Neural progenitor cell (in vitro differentiated cells): ENCODE results near the gene MEIS2. TPM values are rescaled to one million over a fixed set of nuclear protein-coding genes. Genes with fewer than 3 reads are reported as not detected.

Source experiments
- DNase-seq: peaks from one replicate; pipeline ENCODE4 v3.0.0-alpha.2; 2016; ENCODE audit warnings: low spot score
- H2AFZ ChIP-seq: fragments of 200-600 bp; sonication (generic); replicated peaks from 2 replicates; pipeline ENCODE4 v1.6.1; 2016; ENCODE audit warnings: antibody characterized with exemption
- H3F3A ChIP-seq: fragments of 200-600 bp; sonication (generic); 2 replicates; pipeline ENCODE4 v1.6.1; 2016; ENCODE audit warnings: antibody characterized with exemption, low read depth
- H3K27ac ChIP-seq: fragments of 200-600 bp; sonication (generic); 2 replicates; pipeline ENCODE4 v1.5.1; 2016; ENCODE audit warnings: mild to moderate bottlenecking
- H3K27me3 ChIP-seq: fragments of 200-600 bp; sonication (generic); 2 replicates; pipeline ENCODE4 v1.6.1; 2016; ENCODE audit warnings: mild to moderate bottlenecking, moderate library complexity
- H3K36me3 ChIP-seq: fragments of 200-600 bp; sonication (generic); 2 replicates; pipeline ENCODE4 v1.5.1; 2016
- H3K4me1 ChIP-seq: fragments of 200-600 bp; sonication (generic); 2 replicates; pipeline ENCODE4 v1.6.1; 2016; ENCODE audit warnings: mixed run types
- H3K4me2 ChIP-seq: fragments of 200-600 bp; sonication (generic); 2 replicates; pipeline ENCODE4 v1.6.1; 2016
- H3K4me3 ChIP-seq: fragments of 200-600 bp; sonication (generic); 2 replicates; pipeline ENCODE4 v1.5.1; 2016
- H3K79me2 ChIP-seq: fragments of 200-600 bp; sonication (generic); 2 replicates; pipeline ENCODE4 v1.6.1; 2016; ENCODE audit warnings: low read depth
- H3K9ac ChIP-seq: fragments of 200-600 bp; sonication (generic); 2 replicates; pipeline ENCODE4 v1.6.1; 2016
- H3K9me3 ChIP-seq: fragments of 200-600 bp; sonication (generic); 2 replicates; pipeline ENCODE4 v1.5.1; 2016; ENCODE audit warnings: low read depth
- H4K20me1 ChIP-seq: fragments of 200-600 bp; sonication (generic); 2 replicates; pipeline ENCODE4 v1.6.1; 2016; ENCODE audit warnings: low read depth
- H3K27ac Mint-ChIP-seq: 3 replicates; pipeline ENCODE4 v1.8.0; 2021; ENCODE audit warnings: mixed read lengths
- H3K27me3 Mint-ChIP-seq: 2 replicates; pipeline ENCODE4 v1.8.0; 2022; ENCODE audit warnings: low read depth, mild to moderate bottlenecking, inconsistent platforms, moderate library complexity, mixed read lengths; ENCODE audit not compliant: insufficient read depth
- H3K36me3 Mint-ChIP-seq: 3 replicates; pipeline ENCODE4 v1.8.0; 2021; ENCODE audit warnings: mixed read lengths
- H3K4me1 Mint-ChIP-seq: 3 replicates; pipeline ENCODE4 v1.8.0; 2021; ENCODE audit warnings: mixed read lengths
- H3K4me3 Mint-ChIP-seq: 3 replicates; pipeline ENCODE4 v1.8.0; 2021; ENCODE audit warnings: mild to moderate bottlenecking, moderate library complexity, mixed read lengths
- H3K9me3 Mint-ChIP-seq: 3 replicates; pipeline ENCODE4 v1.8.0; 2020; ENCODE audit warnings: mixed read lengths
- EZH2 ChIP-seq: fragments of 200-600 bp; sonication (generic); IDR thresholded peaks from 2 replicates; pipeline ENCODE4 v1.6.1; 2017; ENCODE audit warnings: antibody characterized with exemption, mild to moderate bottlenecking, moderate library complexity
- EZH2phosphoT487 ChIP-seq: fragments of 200-600 bp; sonication (generic); IDR thresholded peaks from 2 replicates; pipeline ENCODE4 v1.6.1; 2017; ENCODE audit warnings: antibody characterized with exemption
- total RNA-seq: library from RNA; depleted of rRNA; stranded (reverse); fragments of >200 nt; gene quantifications from 2 replicates; pipeline ENCODE4 v1.2.3, GENCODE V29; 2015; ENCODE audit warnings: low replicate concordance
- TF ChIP-seq, protein P1 (sequence below): fragments of 200-600 bp; sonication (generic); IDR thresholded peaks from 2 replicates; pipeline ENCODE4 v1.5.1; 2017; ENCODE audit warnings: antibody characterized with exemption, mild to moderate bottlenecking

The MEIS2 gene
- total RNA-seq, 1 donor from 2014 or later, result 18.3 TPM

DNA sequence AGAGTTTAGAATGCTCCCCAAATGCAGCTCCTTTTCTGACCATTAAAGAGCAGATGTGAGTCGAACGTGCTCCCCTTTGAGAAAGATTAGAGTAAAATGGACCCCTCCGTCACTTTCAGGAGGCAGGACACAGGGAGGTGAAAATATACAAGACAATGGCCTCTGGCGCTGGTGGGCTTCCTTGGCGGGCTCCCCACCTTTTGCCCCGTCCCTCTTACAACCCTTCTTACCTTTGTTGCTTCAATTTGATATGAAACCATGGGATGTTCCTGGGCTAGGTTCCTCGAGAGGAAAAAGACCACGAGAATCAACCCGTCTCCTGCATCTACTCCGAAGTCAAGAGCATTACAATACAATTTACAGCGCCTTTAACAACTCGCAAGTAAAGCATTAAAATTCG lies 214.2 kb downstream of the MEIS2 start:
- no peak overlapping the region for H3K4me3 Mint-ChIP-seq

GRCh38 chr15:36885771-36886170 lies 214.6 kb downstream of the MEIS2 start:
- no peaks in the 10 kb centered on the region for H3K36me3 ChIP-seq
- H3K9ac ChIP-seq, result no peak overlapping the region
- Mint-ChIP-seq H3K4me1 (peaks cover 31% of the 10 kb centered on the region), H3K4me3 (no peak overlapping the region), H3K27ac (no peak overlapping the region), H3K27me3 (peaks cover 88% of the 10 kb centered on the region), H3K36me3 (no peaks in the 10 kb centered on the region), H3K9me3 (no peaks in the 10 kb centered on the region)
- peaks cover 100% of the 10 kb centered on the region for H3K27me3 ChIP-seq
- H3F3A ChIP-seq, result peaks cover 27% of the 10 kb centered on the region
- no peak for DNase-seq
- no peak overlapping the region for H3K4me3 ChIP-seq
- H2AFZ ChIP-seq, result no peak overlapping the region
- no peak for TF ChIP-seq EZH2
- TF ChIP-seq, protein P1, sequence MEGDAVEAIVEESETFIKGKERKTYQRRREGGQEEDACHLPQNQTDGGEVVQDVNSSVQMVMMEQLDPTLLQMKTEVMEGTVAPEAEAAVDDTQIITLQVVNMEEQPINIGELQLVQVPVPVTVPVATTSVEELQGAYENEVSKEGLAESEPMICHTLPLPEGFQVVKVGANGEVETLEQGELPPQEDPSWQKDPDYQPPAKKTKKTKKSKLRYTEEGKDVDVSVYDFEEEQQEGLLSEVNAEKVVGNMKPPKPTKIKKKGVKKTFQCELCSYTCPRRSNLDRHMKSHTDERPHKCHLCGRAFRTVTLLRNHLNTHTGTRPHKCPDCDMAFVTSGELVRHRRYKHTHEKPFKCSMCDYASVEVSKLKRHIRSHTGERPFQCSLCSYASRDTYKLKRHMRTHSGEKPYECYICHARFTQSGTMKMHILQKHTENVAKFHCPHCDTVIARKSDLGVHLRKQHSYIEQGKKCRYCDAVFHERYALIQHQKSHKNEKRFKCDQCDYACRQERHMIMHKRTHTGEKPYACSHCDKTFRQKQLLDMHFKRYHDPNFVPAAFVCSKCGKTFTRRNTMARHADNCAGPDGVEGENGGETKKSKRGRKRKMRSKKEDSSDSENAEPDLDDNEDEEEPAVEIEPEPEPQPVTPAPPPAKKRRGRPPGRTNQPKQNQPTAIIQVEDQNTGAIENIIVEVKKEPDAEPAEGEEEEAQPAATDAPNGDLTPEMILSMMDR, result no peak
- TF ChIP-seq EZH2phosphoT487, result no peak
- H3K9me3 ChIP-seq, result no peaks in the 10 kb centered on the region
- H4K20me1 ChIP-seq, result peaks cover 62% of the 10 kb centered on the region
- no peaks in the 10 kb centered on the region for H3K79me2 ChIP-seq
- peaks cover 55% of the 10 kb centered on the region for H3K4me1 ChIP-seq
- H3K4me2 ChIP-seq, result peak overlapping the region; percentile 75
- no peak overlapping the region for H3K27ac ChIP-seq

More for the DNA sequence above, 214.2 kb downstream of the MEIS2 start:
- no peaks in the 10 kb centered on the region for H3K9me3 ChIP-seq
- peaks cover 100% of the 10 kb centered on the region for H3K27me3 ChIP-seq
- TF ChIP-seq, protein P1, result no peak
- TF ChIP-seq EZH2phosphoT487, result no peak
- no peak for TF ChIP-seq EZH2
- no peak overlapping the region for H3K4me3 ChIP-seq
- H3K36me3 Mint-ChIP-seq, result no peaks in the 10 kb centered on the region
- H2AFZ ChIP-seq, result no peak overlapping the region
- H3K9me3 Mint-ChIP-seq, result no peaks in the 10 kb centered on the region
- no peaks in the 10 kb centered on the region for H3K79me2 ChIP-seq
- H3K9ac ChIP-seq, result no peak overlapping the region
- H3K36me3 ChIP-seq, result no peaks in the 10 kb centered on the region
- no peak overlapping the region for H3K27ac Mint-ChIP-seq
- peak; percentile 27 for DNase-seq
- H4K20me1 ChIP-seq, result peaks cover 58% of the 10 kb centered on the region
- H3K4me2 ChIP-seq, result peak overlapping the region; percentile 75
- H3K27me3 Mint-ChIP-seq, result peaks cover 84% of the 10 kb centered on the region
- H3K4me1 ChIP-seq, result peaks cover 55% of the 10 kb centered on the region
- no peak overlapping the region for H3K27ac ChIP-seq
- H3F3A ChIP-seq, result peaks cover 27% of the 10 kb centered on the region
- H3K4me1 Mint-ChIP-seq, result peaks cover 27% of the 10 kb centered on the region

GRCh38 chr15:36884936-36885635 lies 215.3 kb downstream of the MEIS2 start:
- TF ChIP-seq, protein P1, result no peak
- TF ChIP-seq EZH2phosphoT487 (peak; percentile 17), EZH2 (no peak)
- H3K4me2 ChIP-seq, result peak overlapping the region; percentile 67
- peaks cover 34% of the 10 kb centered on the region for H3K4me1 Mint-ChIP-seq
- H3K27me3 ChIP-seq, result peaks cover 100% of the 10 kb centered on the region
- peaks cover 95% of the 10 kb centered on the region for H3K27me3 Mint-ChIP-seq
- H3K9me3 Mint-ChIP-seq, result no peaks in the 10 kb centered on the region
- no peaks in the 10 kb centered on the region for H3K36me3 ChIP-seq
- H3K27ac ChIP-seq, result no peak overlapping the region
- H2AFZ ChIP-seq, result no peak overlapping the region
- H3K36me3 Mint-ChIP-seq, result no peaks in the 10 kb centered on the region
- no peak overlapping the region for H3K27ac Mint-ChIP-seq
- peaks cover 27% of the 10 kb centered on the region for H3F3A ChIP-seq
- H3K4me3 Mint-ChIP-seq, result peak overlapping the region; percentile 6
- H3K9me3 ChIP-seq, result no peaks in the 10 kb centered on the region
- peaks cover 67% of the 10 kb centered on the region for H4K20me1 ChIP-seq
- no peak overlapping the region for H3K9ac ChIP-seq
- no peaks in the 10 kb centered on the region for H3K79me2 ChIP-seq
- peaks cover 58% of the 10 kb centered on the region for H3K4me1 ChIP-seq
- peak overlapping the region; percentile 26 for H3K4me3 ChIP-seq
- peak; percentile 47 for DNase-seq
